CD14-positive monocyte (primary cell): ENCODE data around the gene FMO5. TPM values are rescaled to one million over a fixed set of nuclear protein-coding genes. Genes with fewer than 3 reads are reported as not detected.

Source experiments
- DNase-seq, 3 donors: peaks; one replicate each; pipeline ENCODE4 v3.0.0-alpha.2; 2011 to 2022
- H2AFZ ChIP-seq: 2 replicates; pipeline ENCODE4 v1.6.0; 2012; ENCODE audit warnings: mild to moderate bottlenecking, low read depth, low read length, inconsistent platforms; ENCODE audit not compliant: insufficient read depth, poor library complexity, severe bottlenecking
- H3K27ac ChIP-seq, 2 donors: 1 replicate in 1 of 2; 2 replicates in 1 of 2; pipeline ENCODE4 v1.5.1; 2012 to 2013; ENCODE audit warnings: low read length in 2 of 2, control low read depth in 1 of 2, inconsistent platforms in 1 of 2, low read depth in 1 of 2, mild to moderate bottlenecking in 1 of 2
- H3K27me3 ChIP-seq, 2 donors: one replicate each; pipeline versions ENCODE4 v1.6.0 to v1.6.1; 2011 to 2013; ENCODE audit warnings: low read length in 2 of 2; ENCODE audit not compliant: control insufficient read depth in 2 of 2, insufficient read depth in 2 of 2
- H3K36me3 ChIP-seq, 2 donors: replicated peaks in 1 of 2; 1 replicate in 1 of 2; 2 replicates in 1 of 2; pipeline versions ENCODE4 v1.5.1 to v1.6.1; 2012 to 2013; ENCODE audit warnings: low read length in 2 of 2, control low read depth in 1 of 2, inconsistent platforms in 1 of 2, mild to moderate bottlenecking in 1 of 2; ENCODE audit not compliant: insufficient read depth in 2 of 2, control insufficient read depth in 1 of 2
- H3K4me1 ChIP-seq, 2 donors: 1 replicate in 1 of 2; 2 replicates in 1 of 2; pipeline versions ENCODE4 v1.5.1 to v1.6.1; 2012 to 2013; ENCODE audit warnings: low read length in 2 of 2, control low read depth in 1 of 2, inconsistent platforms in 1 of 2, mild to moderate bottlenecking in 1 of 2, moderate library complexity in 1 of 2; ENCODE audit not compliant: insufficient read depth in 2 of 2, control insufficient read depth in 1 of 2
- H3K4me2 ChIP-seq: replicated peaks from 2 replicates; pipeline ENCODE3; 2012; ENCODE audit warnings: low read length, moderate library complexity, mild to moderate bottlenecking; ENCODE audit not compliant: poor library complexity, severe bottlenecking; ENCODE audit errors: extremely low read depth
- H3K4me3 ChIP-seq, 3 experiments: fragments of 200-600 bp in 1 of 3; sonication (generic) in 1 of 3; replicated peaks in 1 of 3; 1 replicate in 2 of 3; 2 replicates in 1 of 3; pipeline ENCODE4 v1.5.1; 2011 to 2013; ENCODE audit warnings: low read length in 3 of 3, mild to moderate bottlenecking in 3 of 3, control low read depth in 2 of 3, low read depth in 2 of 3, inconsistent platforms in 1 of 3, moderate library complexity in 1 of 3
- H3K79me2 ChIP-seq: 2 replicates; pipeline ENCODE4 v1.6.0; 2012; ENCODE audit warnings: mild to moderate bottlenecking, control low read depth, inconsistent platforms, low read length, moderate library complexity; ENCODE audit not compliant: insufficient read depth
- H3K9ac ChIP-seq: 2 replicates; pipeline ENCODE4 v1.6.0; 2017; ENCODE audit warnings: low read length, mild to moderate bottlenecking; ENCODE audit not compliant: insufficient read depth, poor library complexity, severe bottlenecking
- H3K9me3 ChIP-seq, 2 donors: replicated peaks in 1 of 2; 1 replicate in 1 of 2; 2 replicates in 1 of 2; pipeline versions ENCODE4 v1.5.1 to v1.6.1; 2012 to 2013; ENCODE audit warnings: low read length in 2 of 2, control low read depth in 1 of 2; ENCODE audit not compliant: control insufficient read depth in 1 of 2, insufficient read depth in 1 of 2
- H4K20me1 ChIP-seq: 2 replicates; pipeline ENCODE4 v1.6.0; 2012; ENCODE audit warnings: mild to moderate bottlenecking, low read length, control low read depth, moderate library complexity; ENCODE audit not compliant: insufficient read depth
- H3K27ac Mint-ChIP-seq, 7 donors: one replicate each; pipeline ENCODE4 v1.8.0; 2020; ENCODE audit warnings: mild to moderate bottlenecking in 7 of 7, mixed read lengths in 7 of 7, moderate library complexity in 6 of 7, inconsistent platforms in 2 of 7
- H3K27me3 Mint-ChIP-seq, 3 donors: one replicate each; pipeline ENCODE4 v1.8.0; 2021 to 2022; ENCODE audit warnings: low read depth in 3 of 3, mild to moderate bottlenecking in 3 of 3, mixed read lengths in 3 of 3, moderate library complexity in 3 of 3, inconsistent platforms in 1 of 3
- H3K36me3 Mint-ChIP-seq, 2 donors: one replicate each; pipeline ENCODE4 v1.8.0; 2020; ENCODE audit warnings: mixed read lengths in 2 of 2, inconsistent platforms in 1 of 2, mild to moderate bottlenecking in 1 of 2
- H3K4me1 Mint-ChIP-seq: one replicate; pipeline ENCODE4 v1.8.0; 2020; ENCODE audit warnings: mild to moderate bottlenecking, mixed read lengths
- H3K4me3 Mint-ChIP-seq, 2 donors: one replicate each; pipeline ENCODE4 v1.8.0; 2020; ENCODE audit warnings: mild to moderate bottlenecking in 2 of 2, mixed read lengths in 2 of 2, moderate library complexity in 1 of 2
- H3K9me3 Mint-ChIP-seq, 7 donors: one replicate each; pipeline ENCODE4 v1.8.0; 2020 to 2022; ENCODE audit warnings: mixed read lengths in 7 of 7, mild to moderate bottlenecking in 6 of 7, moderate library complexity in 6 of 7, inconsistent platforms in 2 of 7
- WGBS: methylation state at CpG from one replicate; pipeline ENCODE4 v1.1.5; 2013; ENCODE audit warnings: missing lambda C conversion rate; ENCODE audit not compliant: insufficient coverage; 5-methylcytosine and 5-hydroxymethylcytosine counted together
- intact Hi-C, 2 donors: fragments of 100-400 bp; cut with micrococcal nuclease; formaldehyde crosslinking; loops; one replicate each; pipeline versions ENCODE4 v1.15.0 to v1.15.1; 2023
- polyA plus RNA-seq, 3 donors: library from polyadenylated mRNA; depleted of rRNA in 1 of 3; unstranded in 2 of 3; stranded (reverse) in 1 of 3; fragments of 300-500 nt in 2 of 3; fragments of >200 nt in 1 of 3; fragmentation: Illumina TruSeq in 2 of 3; gene quantifications; 1 replicate in 2 of 3; 2 replicates in 1 of 3; pipeline ENCODE4 v1.2.3, GENCODE V29; 2012 to 2021
- TF ChIP-seq, protein P1 (sequence below): fragments of 200-600 bp; IDR thresholded peaks from one replicate; pipeline ENCODE4 v1.8.0; 2022; ENCODE audit warnings: antibody characterized with exemption, mild to moderate bottlenecking

Gene FMO5
- polyA plus RNA-seq, 3 donors = 16.8 to 20.0 (median 18.0) TPM

GRCh38 chr1:147260956-147261355, 35.8 kb upstream of the FMO5 start:
- Mint-ChIP-seq H3K4me1 (peaks cover 3% of the 10 kb centered on the region), H3K36me3 (peaks cover 57 to 75% of the 10 kb centered on the region in 2 donors), H3K4me3 (no peak overlapping the region), H3K9me3 (no peaks in the 10 kb centered on the region), H3K27me3 (peaks cover 0 to 2% (median 0%) of the 10 kb centered on the region in 3 donors), H3K27ac (no peak overlapping the region)
- H3K9ac ChIP-seq = no peak overlapping the region
- no peak overlapping the region for H3K4me3 ChIP-seq
- DNase-seq = no peak
- no peak overlapping the region for H3K4me2 ChIP-seq
- H3K27me3 ChIP-seq = no peaks in the 10 kb centered on the region
- no peak overlapping the region for H3K27ac ChIP-seq
- H3K4me1 ChIP-seq = no peaks in the 10 kb centered on the region
- no peaks in the 10 kb centered on the region for H4K20me1 ChIP-seq
- 100% methylated on average over 2 of the region's 4 CpGs for WGBS
- H3K36me3 ChIP-seq = peaks cover 57 to 87% of the 10 kb centered on the region in 2 donors
- TF ChIP-seq, protein P1, sequence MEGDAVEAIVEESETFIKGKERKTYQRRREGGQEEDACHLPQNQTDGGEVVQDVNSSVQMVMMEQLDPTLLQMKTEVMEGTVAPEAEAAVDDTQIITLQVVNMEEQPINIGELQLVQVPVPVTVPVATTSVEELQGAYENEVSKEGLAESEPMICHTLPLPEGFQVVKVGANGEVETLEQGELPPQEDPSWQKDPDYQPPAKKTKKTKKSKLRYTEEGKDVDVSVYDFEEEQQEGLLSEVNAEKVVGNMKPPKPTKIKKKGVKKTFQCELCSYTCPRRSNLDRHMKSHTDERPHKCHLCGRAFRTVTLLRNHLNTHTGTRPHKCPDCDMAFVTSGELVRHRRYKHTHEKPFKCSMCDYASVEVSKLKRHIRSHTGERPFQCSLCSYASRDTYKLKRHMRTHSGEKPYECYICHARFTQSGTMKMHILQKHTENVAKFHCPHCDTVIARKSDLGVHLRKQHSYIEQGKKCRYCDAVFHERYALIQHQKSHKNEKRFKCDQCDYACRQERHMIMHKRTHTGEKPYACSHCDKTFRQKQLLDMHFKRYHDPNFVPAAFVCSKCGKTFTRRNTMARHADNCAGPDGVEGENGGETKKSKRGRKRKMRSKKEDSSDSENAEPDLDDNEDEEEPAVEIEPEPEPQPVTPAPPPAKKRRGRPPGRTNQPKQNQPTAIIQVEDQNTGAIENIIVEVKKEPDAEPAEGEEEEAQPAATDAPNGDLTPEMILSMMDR = no peak
- no peaks in the 10 kb centered on the region for H3K79me2 ChIP-seq
- H3K9me3 ChIP-seq = no peaks in the 10 kb centered on the region
- H2AFZ ChIP-seq = no peak overlapping the region
- intact Hi-C loops = no loop called here

DNA sequence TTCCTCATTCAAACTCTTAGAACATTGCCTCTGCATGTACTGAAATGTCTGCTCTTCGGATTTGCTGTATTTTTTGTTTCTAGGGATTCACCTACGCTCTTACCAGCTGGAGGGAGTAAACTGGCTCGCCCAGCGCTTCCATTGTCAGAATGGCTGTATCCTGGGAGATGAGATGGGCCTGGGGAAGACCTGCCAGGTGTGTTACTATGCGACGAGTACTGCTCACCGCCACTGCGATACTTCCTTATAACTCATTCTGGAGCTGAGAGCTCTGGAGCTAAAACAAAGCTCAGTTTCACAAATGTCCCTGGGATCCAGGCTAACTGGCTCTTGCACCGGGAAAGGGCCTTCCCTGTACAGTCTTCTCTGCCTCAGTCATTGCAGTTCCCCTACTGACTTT, 27.4 kb upstream of the FMO5 start:
- 97% methylated on average over 9 of the region's 9 CpGs for WGBS
- Mint-ChIP-seq H3K36me3 (peaks cover 27 to 30% of the 10 kb centered on the region in 2 donors), H3K27ac (no peak overlapping the region), H3K4me3 (no peak overlapping the region), H3K27me3 (no peaks in the 10 kb centered on the region), H3K4me1 (peaks cover 6% of the 10 kb centered on the region), H3K9me3 (no peaks in the 10 kb centered on the region)
- Histone ChIP-seq H3K4me3 (no peak overlapping the region), H2AFZ (no peak overlapping the region), H3K9ac (no peak overlapping the region), H3K27me3 (no peaks in the 10 kb centered on the region), H3K36me3 (peaks cover 11 to 37% of the 10 kb centered on the region in 2 donors), H3K4me2 (no peak overlapping the region), H3K4me1 (peaks cover 3% of the 10 kb centered on the region in 2 donors), H3K79me2 (peaks cover 81% of the 10 kb centered on the region), H3K27ac (no peak overlapping the region), H4K20me1 (peaks cover 5% of the 10 kb centered on the region), H3K9me3 (no peaks in the 10 kb centered on the region)
- TF ChIP-seq, protein P1 = no peak
- no peak for DNase-seq
- intact Hi-C loops = no loop called here
